HG03139 (cell line): Measurements from ENCODE around the gene POU6F2.
"Not testable (repeated sequence)": the region's sequence is repeated elsewhere in the genome, so short reads cannot be mapped to it uniquely, and the experiment has no call there.

Experiments
- ATAC-seq: cut with Tn5 transposase; IDR thresholded peaks from one replicate; pipeline ENCODE4 v1.9.1; 2021; ENCODE audit not compliant: unreplicated experiment

POU6F2 gene

DNA sequence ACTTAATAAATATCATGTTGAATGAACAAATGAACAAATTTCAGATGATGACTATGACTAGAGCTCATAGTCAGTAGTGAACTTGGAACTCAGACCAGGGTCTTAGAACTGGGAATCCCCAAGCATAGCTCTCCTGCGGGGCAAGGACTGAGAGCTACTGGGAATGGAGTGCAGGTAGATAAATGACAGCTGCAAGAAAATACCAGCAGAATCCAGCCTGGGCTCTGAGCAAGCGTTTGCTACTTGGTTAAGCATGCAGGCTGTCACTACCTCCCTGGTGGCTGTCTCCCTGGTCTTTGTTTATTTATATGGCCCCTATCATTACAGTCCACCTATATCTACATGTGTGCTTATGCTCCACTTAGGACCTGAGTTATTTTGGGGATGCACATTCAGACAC is 208.4 kb downstream of the POU6F2 start:
- ATAC-seq, result no peak

DNA sequence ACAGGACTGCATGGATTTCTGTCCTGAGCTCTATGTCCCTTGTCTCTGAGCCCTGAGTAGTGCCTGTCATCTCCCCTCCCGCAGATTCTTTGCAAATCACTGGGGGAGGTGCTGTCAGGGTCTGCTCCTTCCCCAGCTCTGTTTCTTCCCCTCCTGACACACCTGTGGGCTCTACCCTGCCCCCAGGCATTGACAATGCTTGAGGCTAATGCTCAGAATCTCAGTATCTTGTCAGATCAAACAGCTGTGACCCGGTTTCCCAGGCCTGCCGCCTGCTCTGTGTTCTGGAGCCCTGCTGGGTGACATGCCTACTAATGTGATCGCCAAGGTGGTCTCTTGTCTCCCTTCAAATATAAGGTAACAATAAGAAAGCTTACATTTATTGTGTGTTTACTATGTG is 209.0 kb downstream of the POU6F2 start:
- ATAC-seq, result no peak

DNA sequence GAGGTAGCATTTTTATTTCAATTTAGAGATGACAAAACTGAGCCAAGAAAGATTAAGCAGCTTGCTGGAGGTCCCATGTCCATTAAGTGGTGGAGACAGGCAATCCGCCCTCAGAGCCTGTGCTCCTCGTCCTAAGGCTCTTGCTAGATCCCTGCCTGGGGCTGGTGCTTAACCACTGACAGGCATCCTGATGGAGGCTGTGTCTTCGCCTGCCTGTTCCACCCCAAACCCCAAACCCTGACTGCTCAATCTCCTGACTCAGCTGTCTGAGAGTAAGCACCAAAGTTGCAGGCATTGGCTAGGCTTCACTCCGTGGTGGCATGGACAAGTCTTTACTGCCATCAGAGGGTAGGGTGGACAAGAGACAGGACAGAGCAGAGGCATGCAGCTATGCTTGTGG is 209.4 kb downstream of the POU6F2 start:
- ATAC-seq, result no peak

DNA sequence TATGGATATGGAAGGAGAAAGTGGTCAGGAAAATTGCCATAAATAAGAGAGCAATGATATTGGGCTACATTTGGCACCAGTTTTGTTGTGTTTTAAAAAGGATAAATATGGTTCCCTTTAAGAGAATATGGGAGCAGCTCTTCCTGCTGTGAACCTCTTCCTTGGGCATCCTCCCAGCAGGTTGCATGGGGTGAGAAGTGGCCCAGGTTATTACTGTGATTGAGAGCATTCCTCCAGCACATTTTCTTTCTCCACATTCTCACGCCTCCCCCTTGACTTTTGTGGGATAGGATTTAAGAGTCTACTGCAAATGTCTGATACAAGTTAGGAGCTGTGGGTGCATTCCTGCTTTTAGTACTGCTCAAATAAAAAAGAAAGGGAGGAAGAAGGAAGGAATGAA is 214.8 kb downstream of the POU6F2 start:
- no peak for ATAC-seq

DNA sequence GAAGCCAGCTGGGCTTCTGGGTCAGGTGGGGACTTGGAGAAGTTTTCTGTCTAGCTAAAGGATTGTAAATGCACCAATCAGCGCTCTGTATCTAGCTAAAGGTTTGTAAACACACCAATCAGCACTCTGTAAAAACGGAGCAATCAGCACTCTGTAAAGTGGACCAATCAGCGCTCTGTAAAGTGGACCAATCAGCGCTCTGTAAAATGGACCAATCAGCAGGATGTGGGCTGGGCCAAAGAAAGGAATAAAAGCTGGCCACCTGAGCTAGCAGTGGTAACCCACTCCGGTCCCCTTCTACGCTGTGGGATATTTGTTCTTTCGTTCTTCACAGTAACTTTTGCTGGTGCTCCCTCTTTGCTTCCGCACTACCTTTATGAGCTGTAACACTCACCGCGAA is 216.7 kb downstream of the POU6F2 start:
- ATAC-seq, result not testable (repeated sequence)

DNA sequence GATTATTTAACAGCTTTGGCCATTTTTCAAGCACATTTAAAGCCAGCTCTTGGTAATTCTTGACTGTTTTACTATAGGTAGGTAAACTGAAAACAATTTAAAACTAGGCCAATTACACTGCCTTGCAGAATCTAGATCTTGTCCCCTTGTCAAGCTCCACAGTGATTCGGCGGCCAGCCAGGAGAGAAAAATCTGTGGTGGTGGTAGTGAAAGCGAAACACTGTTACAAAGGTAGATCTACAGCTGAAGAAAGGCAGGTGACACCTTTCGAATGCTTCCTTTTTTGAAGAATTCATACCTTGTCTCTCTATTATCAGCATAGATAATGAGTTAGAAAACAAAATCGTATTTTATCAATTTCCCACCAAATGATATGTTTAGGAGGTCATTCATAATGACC is 218.3 kb downstream of the POU6F2 start:
- ATAC-seq, result no peak

DNA sequence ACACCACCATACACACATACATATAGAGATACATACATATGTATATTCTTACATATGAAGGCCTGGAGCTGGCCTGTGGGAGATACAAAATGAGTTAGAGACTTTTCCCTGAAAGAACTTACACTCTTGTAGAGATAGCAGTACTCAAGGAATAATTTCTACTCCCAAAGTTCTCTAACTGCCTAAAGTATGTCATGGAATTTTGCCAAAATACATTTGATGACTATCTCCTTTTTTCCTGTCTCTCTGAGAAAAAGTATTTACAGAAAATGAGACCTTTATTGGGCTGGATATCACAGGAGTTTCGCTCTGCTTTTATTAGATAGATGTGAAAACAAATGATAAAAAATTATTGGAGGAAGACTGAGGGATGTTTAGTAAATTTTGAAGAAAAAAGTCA is 220.1 kb downstream of the POU6F2 start:
- no peak for ATAC-seq

DNA sequence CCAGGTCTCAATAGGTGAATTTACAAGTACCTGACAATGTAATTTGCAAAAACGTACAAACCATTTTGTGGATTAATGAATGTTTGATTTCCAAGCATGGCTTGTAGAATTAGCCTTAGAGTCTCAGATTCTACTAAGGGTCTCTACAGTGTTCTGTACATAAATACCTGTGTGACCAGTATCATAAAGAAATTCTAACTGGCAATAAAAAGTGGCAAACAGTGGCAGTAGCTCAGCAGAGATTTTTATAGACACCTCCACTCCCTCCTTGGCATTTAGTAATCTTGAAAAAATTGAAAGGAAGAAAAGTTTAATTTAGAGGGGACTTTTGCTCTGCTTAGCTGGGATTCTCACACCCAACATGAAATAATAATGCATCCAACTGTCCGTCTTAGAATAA is 220.8 kb downstream of the POU6F2 start:
- no peak for ATAC-seq

DNA sequence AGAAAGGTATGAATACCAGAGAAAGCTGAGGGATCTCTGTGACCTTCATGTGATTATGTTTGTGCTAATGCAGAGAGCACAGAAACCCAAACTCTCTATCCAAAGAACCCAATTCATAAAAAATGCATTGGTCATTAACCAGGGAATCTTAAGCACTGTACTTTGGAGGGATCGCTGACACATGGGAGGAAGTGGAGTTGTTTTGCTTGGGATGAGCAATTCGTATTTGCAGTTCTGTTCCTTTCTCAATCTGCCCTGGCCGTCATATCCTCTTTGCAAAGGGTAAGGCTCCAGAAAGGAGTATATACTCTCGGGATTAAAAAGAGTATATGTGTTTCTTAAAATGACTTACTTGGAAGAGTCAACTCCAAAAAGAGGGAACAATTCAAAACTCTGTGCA is 221.3 kb downstream of the POU6F2 start:
- no peak for ATAC-seq

DNA sequence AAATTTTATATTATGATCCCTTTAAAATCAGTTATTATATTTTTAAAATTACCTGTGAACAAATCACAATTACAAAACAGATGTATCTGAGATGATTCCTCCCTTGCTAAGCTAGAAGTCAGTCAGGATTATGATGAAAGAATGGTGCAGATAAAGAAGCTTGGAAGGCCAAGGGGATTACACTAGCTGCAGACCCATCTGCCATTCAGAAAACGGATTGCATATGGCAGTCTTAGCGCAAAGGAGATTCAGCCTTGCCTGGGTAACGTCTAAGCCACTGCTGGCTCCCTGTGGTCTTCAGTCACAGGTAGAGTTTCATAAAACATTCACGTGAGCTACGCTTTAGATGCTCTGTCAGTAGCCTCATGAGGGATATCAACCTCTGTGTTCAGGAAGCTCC is 222.2 kb downstream of the POU6F2 start:
- no peak for ATAC-seq

DNA sequence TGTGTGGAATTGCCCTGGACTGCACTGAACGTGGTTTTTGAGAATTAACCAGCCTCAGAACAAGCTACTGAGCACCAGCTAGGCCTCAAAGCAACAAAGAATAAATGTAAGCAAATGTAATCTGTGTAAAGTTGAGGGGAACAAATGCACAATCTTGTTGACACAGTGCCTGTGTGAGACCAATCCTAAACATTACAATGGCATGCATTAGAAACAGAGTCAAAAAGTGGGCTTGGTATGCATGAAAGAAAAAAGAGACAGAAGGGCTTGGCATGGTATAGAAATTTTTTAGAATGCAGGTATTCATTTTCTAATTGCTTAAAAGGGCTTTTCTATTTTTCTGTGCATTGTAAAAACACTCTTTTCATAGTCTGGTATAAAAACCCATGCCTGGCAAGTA is 224.3 kb downstream of the POU6F2 start:
- ATAC-seq, result no peak

GRCh38 chr7:39210362-39210761 is 232.7 kb downstream of the POU6F2 start:
- ATAC-seq, result no peak

DNA sequence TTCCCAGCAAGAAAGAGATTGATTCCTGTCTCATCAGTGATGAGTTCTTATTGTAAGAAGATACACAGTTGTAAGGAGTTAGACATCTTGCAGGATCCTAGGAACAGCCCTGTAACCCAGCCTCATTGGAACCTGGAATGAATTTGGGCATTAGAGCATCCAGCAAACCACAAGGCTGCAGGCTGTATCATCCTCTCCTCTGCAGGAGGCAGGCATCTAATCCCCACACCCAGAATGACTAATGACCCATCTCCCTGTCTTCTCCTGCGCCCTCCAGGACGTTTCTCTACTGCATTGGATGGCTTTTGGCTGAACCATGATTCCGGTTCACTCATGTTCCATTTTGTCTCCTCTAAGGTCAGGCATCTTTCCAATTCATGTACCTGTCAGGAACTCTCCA is 233.9 kb downstream of the POU6F2 start:
- ATAC-seq, result no peak

GRCh38 chr7:39212876-39213275 is 235.2 kb downstream of the POU6F2 start:
- no peak for ATAC-seq

DNA sequence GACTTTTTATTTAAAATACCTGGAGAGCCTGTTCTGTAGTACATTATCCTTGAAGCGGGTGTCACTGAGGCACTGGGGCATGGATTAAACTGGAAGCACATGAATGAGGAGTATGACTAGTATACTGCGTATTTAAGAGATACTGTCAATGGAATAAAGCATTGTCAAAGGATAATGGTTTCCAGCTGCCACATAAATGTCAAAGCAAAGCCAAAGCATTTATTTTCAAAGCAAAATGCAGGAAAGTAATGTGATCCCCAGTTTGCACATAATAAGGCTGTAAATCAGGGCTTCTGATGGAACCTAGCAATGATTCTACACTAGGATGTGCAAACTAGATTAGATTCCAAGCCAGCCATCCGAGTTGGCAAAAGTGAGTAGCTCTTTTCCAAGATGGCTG is 240.1 kb downstream of the POU6F2 start:
- no peak for ATAC-seq

DNA sequence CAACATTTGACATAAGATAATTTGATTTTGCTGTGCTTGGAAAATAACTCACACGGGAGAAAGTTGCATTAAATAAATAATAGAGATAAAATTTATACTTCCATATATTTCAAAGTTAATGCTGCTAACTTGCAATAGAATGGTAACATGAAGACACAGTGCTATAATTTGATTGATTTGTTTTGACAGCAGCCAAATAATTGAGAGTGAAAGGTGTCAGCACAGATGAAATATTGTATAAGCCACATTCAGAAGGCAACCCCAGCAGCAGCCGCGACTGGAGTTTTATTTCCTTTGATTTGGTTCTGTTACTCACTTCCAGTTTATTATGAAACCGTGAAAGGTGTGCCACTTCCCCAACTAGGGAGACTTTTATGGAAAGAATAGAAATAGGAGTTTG is 242.2 kb downstream of the POU6F2 start:
- ATAC-seq, result no peak

GRCh38 chr7:39221901-39222300 is 244.2 kb downstream of the POU6F2 start:
- no peak for ATAC-seq

DNA sequence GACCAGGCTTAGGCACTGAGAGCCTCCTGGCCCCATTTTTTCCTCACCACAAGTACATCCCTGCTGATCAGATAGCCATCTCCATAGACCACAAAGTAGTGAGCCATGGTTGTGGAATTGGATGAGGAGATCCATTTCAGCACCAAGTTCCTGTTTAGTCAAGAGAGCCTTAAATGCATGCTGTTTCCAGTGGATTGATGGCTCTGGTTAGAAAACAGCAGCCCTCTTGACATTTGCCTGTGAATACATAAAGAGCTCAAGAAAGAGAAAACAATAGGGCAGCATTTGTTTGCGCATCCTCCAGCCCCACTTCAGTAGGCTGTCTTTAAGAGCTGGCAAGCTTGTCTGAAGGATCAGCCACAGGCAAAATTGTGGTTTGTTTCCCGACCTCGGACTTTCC is 251.2 kb downstream of the POU6F2 start:
- ATAC-seq, result no peak

- no peak for ATAC-seq
Observed at GRCh38 chr7:39233851-39234529, 256.3 kb downstream of the POU6F2 start.

DNA sequence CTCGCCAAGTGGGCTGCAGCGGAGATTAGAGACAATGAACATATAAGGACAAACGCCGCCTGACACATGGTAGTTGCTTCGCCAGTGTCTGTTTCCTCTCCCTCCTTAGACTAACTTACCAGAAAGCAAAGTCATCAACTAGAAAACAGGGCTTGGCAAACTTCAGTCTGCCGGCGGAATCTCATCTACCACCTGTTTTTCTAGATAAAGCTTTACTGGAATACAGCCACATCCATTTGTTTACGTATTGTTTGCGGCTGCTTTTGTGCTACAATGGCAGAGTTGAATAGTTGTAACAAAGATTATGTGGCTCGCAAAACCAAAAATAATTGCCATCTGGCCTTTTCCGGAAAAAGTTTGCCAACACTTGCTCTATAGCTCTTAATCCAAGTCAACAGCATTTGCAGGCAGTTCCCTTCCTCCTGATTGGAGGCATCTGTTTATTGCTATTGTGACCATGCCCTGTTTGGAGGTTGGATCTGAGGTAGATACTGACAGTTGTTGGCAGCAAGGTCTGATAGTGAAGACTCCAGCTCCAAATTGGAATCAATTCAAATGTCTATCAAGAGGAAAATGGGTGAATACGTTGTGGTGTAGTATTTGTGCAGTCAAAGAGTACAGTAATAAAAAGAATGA is 260.6 kb downstream of the POU6F2 start:
- no peak for ATAC-seq

DNA sequence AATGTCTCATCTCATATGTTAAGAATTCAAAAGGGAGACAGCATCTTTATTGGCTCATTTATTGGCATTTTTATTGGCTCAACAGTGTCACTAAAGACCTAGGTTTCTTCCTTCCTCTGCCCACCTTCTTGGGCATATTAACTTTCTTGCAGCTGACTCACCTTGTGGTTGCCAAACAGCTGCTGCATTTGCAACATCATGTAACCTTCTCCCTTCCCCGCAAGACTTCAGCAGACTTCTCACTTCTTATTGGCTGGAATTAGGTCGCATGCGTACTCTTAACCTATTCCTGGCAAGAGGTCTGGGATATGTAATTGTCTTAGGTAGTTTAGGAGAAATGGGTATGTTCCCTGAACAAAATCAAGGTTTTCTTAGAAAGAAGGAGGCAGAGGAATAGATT is 263.2 kb downstream of the POU6F2 start:
- no peak for ATAC-seq

GRCh38 chr7:39247576-39247975 is 269.9 kb downstream of the POU6F2 start:
- no peak for ATAC-seq

DNA sequence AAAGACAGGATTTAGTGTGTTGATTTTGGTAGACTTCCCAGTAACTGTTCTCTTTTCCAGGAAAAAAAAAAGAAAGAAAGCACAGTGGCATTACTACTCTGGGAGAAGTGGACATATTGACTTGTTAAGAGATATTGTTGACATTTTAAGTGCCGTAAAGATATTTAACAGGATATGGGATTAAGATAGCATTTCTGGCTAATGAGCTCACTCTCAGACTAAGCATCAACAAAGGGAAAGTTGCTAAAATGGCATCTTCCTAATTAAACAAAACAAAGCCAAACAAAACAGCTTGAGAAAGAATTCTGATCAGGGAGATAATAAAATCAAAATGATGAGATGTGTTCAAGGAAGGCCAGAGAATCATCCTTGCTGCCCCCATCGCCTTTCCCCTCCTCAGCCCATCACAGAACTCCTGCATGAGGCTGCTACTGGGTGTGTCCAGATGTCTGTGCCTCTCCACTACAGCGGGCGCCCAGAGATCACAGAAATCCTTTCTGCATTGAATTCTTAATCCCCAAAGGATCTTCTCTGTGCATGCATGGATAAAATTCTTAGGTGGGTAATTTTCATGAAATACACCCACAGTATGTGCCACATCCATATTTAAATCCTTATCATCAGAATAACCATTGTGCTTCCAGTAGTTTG is 270.5 kb downstream of the POU6F2 start:
- no peak for ATAC-seq
